Epithelial cell of esophagus (primary cell): ENCODE data around the gene POP4.

Experiments
- DNase-seq: peaks from one replicate; pipeline ENCODE4 v3.0.0; 2010; ENCODE audit warnings: low read depth
- H3K4me3 ChIP-seq: 2 replicates; pipeline ENCODE4 v1.5.1; 2011; ENCODE audit warnings: mild to moderate bottlenecking, low read length, control low read depth
- TF ChIP-seq, protein P1 (sequence below): IDR thresholded peaks from 2 replicates; pipeline ENCODE4 v1.5.1; 2011; ENCODE audit warnings: low read depth, mild to moderate bottlenecking, low read length, control low read depth, inconsistent platforms; ENCODE audit not compliant: insufficient read depth; ENCODE audit errors: missing control alignments

Gene POP4

GRCh38 chr19:29631450-29631849, 25.4 kb downstream of the POP4 start:
- DNase-seq = no peak
- no peak overlapping the region for H3K4me3 ChIP-seq
- TF ChIP-seq, protein P1, sequence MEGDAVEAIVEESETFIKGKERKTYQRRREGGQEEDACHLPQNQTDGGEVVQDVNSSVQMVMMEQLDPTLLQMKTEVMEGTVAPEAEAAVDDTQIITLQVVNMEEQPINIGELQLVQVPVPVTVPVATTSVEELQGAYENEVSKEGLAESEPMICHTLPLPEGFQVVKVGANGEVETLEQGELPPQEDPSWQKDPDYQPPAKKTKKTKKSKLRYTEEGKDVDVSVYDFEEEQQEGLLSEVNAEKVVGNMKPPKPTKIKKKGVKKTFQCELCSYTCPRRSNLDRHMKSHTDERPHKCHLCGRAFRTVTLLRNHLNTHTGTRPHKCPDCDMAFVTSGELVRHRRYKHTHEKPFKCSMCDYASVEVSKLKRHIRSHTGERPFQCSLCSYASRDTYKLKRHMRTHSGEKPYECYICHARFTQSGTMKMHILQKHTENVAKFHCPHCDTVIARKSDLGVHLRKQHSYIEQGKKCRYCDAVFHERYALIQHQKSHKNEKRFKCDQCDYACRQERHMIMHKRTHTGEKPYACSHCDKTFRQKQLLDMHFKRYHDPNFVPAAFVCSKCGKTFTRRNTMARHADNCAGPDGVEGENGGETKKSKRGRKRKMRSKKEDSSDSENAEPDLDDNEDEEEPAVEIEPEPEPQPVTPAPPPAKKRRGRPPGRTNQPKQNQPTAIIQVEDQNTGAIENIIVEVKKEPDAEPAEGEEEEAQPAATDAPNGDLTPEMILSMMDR = no peak

GRCh38 chr19:29634002-29634401, 27.9 kb downstream of the POP4 start:
- no peak for DNase-seq
- no peak overlapping the region for H3K4me3 ChIP-seq
- TF ChIP-seq, protein P1 = no peak

DNA sequence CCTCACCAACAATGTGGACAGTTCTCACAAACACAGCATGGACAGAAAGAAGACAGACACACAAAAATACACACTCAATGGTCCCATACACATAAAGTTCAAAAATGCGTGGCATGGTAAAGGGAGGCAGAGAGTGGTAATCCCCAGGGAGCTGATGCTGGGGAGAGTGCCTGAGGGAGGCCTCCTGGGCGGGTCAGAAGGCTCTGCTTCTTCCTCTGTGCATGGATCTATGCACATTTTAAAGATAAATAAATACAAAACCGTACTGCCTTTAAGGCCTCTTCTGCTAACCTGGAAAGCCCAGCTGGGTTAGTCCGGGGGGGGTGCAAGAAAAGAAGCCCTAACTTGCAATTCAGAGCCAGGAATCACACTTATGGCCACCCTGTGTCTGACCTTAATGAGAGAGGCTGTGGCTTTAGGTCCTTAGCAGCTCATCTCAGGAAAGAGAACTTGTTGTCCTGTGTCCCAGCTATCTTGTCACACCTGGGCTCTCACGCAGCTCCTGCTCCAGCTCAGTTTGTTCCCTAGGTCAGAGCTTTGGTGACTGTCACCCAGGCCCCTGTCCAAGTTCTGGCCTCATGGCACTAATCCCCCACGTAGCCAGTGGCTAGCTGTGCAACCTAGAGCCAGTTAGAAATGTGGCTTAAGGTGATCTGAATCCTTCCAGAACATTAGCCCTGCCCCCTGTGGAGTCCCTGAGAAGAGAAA, 28.5 kb downstream of the POP4 start:
- TF ChIP-seq, protein P1 = no peak
- DNase-seq = no peak
- no peak overlapping the region for H3K4me3 ChIP-seq

GRCh38 chr19:29635963-29636362, 29.9 kb downstream of the POP4 start:
- TF ChIP-seq, protein P1 = no peak
- H3K4me3 ChIP-seq = no peak overlapping the region
- no peak for DNase-seq

DNA sequence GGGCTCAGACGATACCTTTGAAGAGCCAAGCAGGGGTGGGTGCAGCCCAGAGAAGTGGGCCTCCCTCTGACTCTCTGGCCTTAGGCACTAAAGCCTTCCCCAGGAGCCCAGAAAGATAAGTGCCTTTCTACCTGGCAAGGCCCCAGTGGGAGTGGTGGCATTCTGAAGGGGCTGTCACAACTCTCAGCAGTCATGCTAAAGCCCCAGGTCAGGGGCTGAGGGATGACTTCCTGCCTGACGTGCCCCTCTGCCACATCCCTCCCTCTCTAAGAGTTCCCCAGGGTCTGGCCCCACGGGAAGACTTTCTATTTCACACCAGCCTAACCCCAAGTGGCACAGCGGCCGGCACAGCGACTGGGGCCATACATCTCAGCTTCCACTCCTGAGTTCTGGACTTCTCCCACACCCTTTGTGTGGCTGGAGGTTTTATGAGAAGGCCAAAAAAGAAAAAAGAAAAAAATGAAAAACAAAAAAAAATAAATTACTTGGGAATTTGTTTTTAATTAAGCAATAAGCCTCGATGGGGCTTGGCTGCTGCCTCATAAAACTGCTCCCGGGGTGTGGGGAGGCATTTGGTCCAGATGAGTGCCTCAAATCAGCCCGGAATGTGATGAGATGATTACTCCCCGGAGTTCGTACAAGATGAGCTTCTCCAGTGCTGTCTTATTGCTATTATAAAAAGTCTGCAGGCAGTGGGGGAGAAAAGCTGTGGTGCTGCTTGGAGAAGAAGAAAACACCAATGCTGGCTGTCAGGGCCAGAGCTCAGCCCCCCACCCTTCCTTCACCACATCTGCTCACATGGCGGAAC, 30.7 kb downstream of the POP4 start:
- TF ChIP-seq, protein P1 = no peak
- DNase-seq = no peak
- H3K4me3 ChIP-seq = no peak overlapping the region

DNA sequence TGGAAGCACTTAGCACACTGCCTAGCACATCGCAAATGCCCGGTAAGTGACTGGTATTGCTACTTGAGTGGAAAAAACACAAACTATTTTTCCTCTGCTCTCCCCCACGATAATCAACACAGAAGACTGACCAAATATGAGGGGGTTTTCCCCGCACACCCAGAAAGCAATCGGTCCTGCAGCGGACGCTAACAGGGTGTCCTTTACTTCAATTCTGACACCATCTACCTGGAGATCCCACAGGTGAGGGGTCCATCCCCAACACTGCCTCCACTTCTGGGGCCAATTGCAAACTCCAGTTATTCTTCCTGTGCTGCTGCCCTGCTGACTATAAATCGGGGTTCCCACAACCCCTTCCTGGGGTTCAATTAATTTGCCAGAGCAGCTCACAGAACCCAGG, 33.0 kb downstream of the POP4 start:
- H3K4me3 ChIP-seq = no peak overlapping the region
- TF ChIP-seq, protein P1 = no peak
- DNase-seq = no peak
